Measurements from ENCODE around the gene RFX3. TPM values are rescaled to one million over a fixed set of nuclear protein-coding genes. Genes with fewer than 3 reads are reported as not detected.

Gene RFX3
- total and polyA plus RNA-seq, 3 donors from 2014 or later: 29.7 to 45.3 (median 30.7) TPM

DNA sequence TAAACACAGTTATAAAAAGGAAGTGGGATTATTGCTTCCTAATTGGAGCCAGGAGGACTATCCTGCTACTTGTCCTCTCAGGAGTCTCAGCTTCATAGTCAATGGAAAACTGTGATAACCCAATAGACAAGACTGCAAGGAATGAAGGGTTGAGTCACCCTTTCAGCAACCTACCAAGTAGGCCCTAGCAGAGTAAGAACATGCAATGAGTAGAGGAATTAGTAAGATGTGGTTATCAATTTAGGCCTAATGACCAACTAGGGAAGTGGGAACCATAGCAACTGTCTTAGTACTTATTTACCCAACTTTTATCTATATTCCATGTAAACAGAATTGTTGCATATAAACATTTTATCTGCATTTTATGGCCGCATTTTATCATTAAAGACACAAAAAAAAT is 310.1 kb downstream of the RFX3 start:
- H3K27ac ChIP-seq: no peak overlapping the region
- DNase-seq: no peak
- H3K4me1 ChIP-seq: no peaks in the 10 kb centered on the region
- no peak overlapping the region for H3K4me3 ChIP-seq
- 42 to 53% methylated on average over 1 of the region's 1 CpG for WGBS, 2 donors
- H3K9me3 ChIP-seq: no peaks in the 10 kb centered on the region
- H3K27me3 ChIP-seq: no peaks in the 10 kb centered on the region
- H3K36me3 ChIP-seq (ENCODE audit: low read depth, missing control alignments): no peaks in the 10 kb centered on the region
- no peak for TF ChIP-seq POLR2A (IDR thresholded peaks at IDR 0.05)
- TF ChIP-seq, protein P1, sequence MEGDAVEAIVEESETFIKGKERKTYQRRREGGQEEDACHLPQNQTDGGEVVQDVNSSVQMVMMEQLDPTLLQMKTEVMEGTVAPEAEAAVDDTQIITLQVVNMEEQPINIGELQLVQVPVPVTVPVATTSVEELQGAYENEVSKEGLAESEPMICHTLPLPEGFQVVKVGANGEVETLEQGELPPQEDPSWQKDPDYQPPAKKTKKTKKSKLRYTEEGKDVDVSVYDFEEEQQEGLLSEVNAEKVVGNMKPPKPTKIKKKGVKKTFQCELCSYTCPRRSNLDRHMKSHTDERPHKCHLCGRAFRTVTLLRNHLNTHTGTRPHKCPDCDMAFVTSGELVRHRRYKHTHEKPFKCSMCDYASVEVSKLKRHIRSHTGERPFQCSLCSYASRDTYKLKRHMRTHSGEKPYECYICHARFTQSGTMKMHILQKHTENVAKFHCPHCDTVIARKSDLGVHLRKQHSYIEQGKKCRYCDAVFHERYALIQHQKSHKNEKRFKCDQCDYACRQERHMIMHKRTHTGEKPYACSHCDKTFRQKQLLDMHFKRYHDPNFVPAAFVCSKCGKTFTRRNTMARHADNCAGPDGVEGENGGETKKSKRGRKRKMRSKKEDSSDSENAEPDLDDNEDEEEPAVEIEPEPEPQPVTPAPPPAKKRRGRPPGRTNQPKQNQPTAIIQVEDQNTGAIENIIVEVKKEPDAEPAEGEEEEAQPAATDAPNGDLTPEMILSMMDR (IDR thresholded peaks at IDR 0.05): no peak
- intact Hi-C loops (cut with DNase I; ENCODE audit: low total_unique reads): no loop called here

DNA sequence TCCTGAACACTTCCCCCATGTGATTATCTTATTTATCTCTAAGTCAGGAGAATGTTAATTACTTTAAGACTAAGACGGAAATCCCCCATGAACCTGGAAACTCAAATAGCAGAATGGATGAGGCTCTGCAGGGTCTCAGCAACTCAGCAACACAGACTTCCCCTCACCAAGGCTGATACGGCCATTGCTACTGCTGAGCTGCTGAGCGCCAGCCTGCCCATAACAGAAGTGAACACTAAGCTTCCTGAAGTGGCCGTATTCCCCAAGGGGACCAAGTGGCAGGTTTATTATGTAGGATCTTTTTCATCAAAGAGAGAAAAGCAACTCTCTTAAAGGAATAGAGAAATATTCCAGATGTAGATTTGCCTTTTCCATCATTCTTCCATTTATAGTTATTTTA is 311.1 kb downstream of the RFX3 start:
- no peak overlapping the region for H3K4me3 ChIP-seq
- no peaks in the 10 kb centered on the region for H3K4me1 ChIP-seq
- TF ChIP-seq POLR2A (IDR thresholded peaks at IDR 0.05): no peak
- TF ChIP-seq, protein P1 (IDR thresholded peaks at IDR 0.05): no peak
- intact Hi-C loops (cut with DNase I; ENCODE audit: low total_unique reads): no loop called here
- no peaks in the 10 kb centered on the region for H3K27me3 ChIP-seq
- H3K36me3 ChIP-seq (ENCODE audit: low read depth, missing control alignments): no peaks in the 10 kb centered on the region
- no peak overlapping the region for H3K27ac ChIP-seq
- no peak for DNase-seq
- H3K9me3 ChIP-seq: no peaks in the 10 kb centered on the region
- WGBS, 2 donors: 52 to 71% methylated on average over 4 of the region's 4 CpGs

DNA sequence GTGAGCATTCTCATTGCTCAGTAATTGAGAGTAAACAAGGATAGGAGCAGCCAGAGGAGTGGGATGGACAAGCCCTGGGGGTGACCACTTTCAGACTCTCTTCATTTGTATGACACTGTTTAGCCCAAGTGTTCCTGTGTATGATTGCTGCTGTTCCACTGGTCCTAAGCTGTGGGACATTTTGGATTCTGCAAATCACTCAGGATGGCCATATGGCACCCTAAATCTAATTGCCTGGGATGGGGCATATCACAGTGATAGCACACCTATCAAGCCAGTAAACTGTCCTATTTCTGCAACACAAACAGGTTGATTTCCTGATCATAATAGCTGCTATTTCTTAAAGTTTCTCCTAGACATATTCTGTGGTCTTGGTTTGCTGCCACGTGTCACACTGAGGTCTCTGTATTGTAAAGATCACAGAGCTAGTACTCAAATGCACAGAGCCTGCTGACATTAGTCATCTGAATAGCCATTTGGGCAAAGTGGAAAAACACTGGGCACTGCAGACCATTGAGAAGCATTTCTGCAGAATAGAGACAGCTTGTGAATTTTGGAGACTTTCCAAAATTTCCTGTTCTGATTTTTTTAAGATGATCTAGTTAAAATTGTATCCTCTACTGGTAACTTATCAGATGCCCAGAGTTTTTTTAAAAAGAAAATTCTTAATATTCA is 320.2 kb downstream of the RFX3 start:
- TF ChIP-seq POLR2A (IDR thresholded peaks at IDR 0.05): no peak
- TF ChIP-seq, protein P1 (IDR thresholded peaks at IDR 0.05): no peak
- intact Hi-C loops (cut with DNase I; ENCODE audit: low total_unique reads): no loop called here

DNA sequence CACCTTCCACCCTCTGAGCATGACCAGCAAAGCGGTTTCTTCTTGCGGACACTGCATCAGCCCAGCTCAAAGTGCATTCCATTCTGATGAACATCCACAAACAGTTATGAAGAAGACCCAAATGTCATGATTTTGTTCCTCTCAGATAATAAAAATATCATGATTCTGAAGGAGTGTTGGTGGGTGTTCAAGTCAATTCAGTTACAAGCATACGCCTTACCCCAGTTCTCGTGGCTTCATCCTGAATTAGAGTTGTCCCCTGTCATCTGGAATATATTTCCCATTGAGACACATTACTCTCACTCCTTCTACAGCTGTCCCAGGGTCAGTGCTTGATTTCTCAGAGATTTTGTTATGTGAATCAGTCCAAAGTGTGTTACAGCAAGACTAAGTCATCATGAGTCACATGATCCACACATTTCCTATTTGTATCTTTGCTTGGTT is 325.4 kb downstream of the RFX3 start:
- H3K27ac ChIP-seq: no peak overlapping the region
- TF ChIP-seq POLR2A (IDR thresholded peaks at IDR 0.05): no peak
- TF ChIP-seq, protein P1 (IDR thresholded peaks at IDR 0.05): no peak
- no peaks in the 10 kb centered on the region for H3K4me1 ChIP-seq
- H3K9me3 ChIP-seq: no peaks in the 10 kb centered on the region
- DNase-seq: no peak
- no peaks in the 10 kb centered on the region for H3K27me3 ChIP-seq
- H3K36me3 ChIP-seq (ENCODE audit: low read depth, missing control alignments): no peaks in the 10 kb centered on the region
- intact Hi-C loops (cut with DNase I; ENCODE audit: low total_unique reads): no loop called here
- no peak overlapping the region for H3K4me3 ChIP-seq
- 93 to 96% methylated on average over 4 of the region's 4 CpGs for WGBS, 2 donors

More for the DNA sequence above, 320.2 kb downstream of the RFX3 start:
- DNase-seq: no peak
- H3K27ac ChIP-seq: no peak overlapping the region
- H3K27me3 ChIP-seq: no peaks in the 10 kb centered on the region
- no peak overlapping the region for H3K4me3 ChIP-seq
- H3K9me3 ChIP-seq: no peaks in the 10 kb centered on the region
- H3K4me1 ChIP-seq: no peaks in the 10 kb centered on the region
- 64 to 73% methylated on average over 1 of the region's 1 CpG for WGBS, 2 donors
- H3K36me3 ChIP-seq (ENCODE audit: low read depth, missing control alignments): no peaks in the 10 kb centered on the region

DNA sequence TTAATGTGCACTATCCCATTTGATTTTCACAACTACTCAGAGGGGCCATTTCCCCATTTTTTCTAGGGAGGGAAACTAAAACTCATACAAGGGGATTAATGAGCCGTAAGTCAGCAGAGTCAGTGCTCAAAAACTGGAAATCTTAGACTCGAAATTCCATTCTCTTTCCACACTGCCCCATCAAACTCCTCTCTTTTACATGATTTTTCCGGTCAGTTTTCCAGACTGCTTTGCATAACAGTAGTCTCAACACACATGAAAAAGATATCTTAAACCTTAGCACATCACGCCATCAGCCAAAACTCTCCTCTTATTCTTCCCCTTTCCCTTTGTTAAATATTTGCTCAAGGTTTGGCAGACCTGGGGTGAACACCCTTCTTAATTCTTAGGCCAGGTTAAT is 332.0 kb downstream of the RFX3 start:
- 63 to 65% methylated on average over 4 of the region's 4 CpGs for WGBS, 2 donors
- Histone ChIP-seq H3K9me3 (no peaks in the 10 kb centered on the region), H3K36me3 (ENCODE audit: low read depth, missing control alignments) (no peaks in the 10 kb centered on the region), H3K27me3 (no peaks in the 10 kb centered on the region), H3K4me3 (no peak overlapping the region), H3K4me1 (no peaks in the 10 kb centered on the region), H3K27ac (no peak overlapping the region)
- intact Hi-C loops (cut with DNase I; ENCODE audit: low total_unique reads): no loop called here
- no peak for TF ChIP-seq POLR2A (IDR thresholded peaks at IDR 0.05)
- DNase-seq: no peak
